SH-SY5Y (cell line): Measurements from ENCODE around the gene ING2.

Experiments
- GATA2 ChIP-seq: IDR thresholded peaks from 2 replicates; pipeline ENCODE4 v1.6.1; 2011; ENCODE audit warnings: mild to moderate bottlenecking, low read depth, low read length
- GATA3 ChIP-seq: IDR thresholded peaks from 2 replicates; pipeline ENCODE4 v1.6.1; 2011; ENCODE audit warnings: low read depth, mild to moderate bottlenecking, low read length, moderate library complexity

DNA sequence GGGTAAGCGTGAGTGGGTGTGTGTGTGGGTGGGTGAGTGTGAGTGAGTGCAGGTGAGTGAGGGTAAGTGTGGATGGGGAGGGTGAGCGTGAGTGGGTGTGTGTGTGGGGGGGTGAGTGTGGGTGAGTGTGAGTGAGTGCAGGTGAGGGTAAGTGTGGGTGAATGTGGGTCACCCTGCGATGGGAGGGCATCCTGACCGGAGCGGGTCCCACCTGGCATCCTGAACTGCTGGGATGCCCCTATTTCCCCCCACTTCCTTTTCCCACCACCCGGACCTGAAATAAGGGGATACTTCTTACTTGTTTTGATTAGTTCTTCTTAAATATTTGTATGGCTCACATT, 49.5 kb downstream of the ING2 start:
- TF ChIP-seq GATA2 (no peak), GATA3 (no peak)
